ENCODE results near the gene PSME2.

DNA sequence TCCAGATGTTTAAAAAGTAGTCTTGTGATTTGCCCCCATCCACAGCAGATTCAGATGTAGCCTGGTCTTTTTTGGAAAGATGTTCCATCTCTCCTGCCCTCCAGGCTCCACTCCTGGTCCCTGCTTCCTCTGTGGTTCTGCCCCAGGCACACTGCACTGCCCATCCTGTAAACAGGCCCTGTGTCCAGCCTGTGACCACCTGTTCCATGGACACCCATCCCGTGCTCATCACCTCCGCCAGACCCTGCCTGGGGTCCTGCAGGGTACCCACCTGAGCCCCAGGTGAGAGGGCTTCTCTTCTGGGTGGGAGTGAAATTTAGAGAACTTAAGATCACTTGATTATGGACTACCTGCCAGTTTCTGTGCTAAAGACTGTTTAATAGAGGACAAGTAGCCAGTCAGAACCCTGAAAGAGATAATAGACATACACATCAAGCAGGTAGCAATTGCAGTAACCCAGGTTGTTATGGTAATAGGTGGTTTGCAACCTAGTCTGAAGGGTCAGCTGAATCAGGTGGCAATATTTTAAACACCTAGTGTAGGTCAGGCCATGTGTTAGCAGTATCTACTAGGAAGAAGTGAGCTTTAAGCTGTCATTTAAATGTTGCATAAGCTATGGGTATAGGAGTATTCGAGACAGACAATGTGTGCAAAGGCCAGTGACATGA lies 3.0 kb upstream of the PSME2 start:
- TF ChIP-seq, protein P1, sequence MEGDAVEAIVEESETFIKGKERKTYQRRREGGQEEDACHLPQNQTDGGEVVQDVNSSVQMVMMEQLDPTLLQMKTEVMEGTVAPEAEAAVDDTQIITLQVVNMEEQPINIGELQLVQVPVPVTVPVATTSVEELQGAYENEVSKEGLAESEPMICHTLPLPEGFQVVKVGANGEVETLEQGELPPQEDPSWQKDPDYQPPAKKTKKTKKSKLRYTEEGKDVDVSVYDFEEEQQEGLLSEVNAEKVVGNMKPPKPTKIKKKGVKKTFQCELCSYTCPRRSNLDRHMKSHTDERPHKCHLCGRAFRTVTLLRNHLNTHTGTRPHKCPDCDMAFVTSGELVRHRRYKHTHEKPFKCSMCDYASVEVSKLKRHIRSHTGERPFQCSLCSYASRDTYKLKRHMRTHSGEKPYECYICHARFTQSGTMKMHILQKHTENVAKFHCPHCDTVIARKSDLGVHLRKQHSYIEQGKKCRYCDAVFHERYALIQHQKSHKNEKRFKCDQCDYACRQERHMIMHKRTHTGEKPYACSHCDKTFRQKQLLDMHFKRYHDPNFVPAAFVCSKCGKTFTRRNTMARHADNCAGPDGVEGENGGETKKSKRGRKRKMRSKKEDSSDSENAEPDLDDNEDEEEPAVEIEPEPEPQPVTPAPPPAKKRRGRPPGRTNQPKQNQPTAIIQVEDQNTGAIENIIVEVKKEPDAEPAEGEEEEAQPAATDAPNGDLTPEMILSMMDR (conservative IDR thresholded peaks at IDR 0.05; ENCODE audit: low read depth in 2 of 2), result no peak
- TF ChIP-seq POLR2AphosphoS5 (IDR thresholded peaks at IDR 0.05; ENCODE audit: low read depth), result no peak
- no peak for TF ChIP-seq EZH2 (IDR thresholded peaks at IDR 0.05; ENCODE audit: low read depth, unreplicated experiment)
- TF ChIP-seq, protein P2, sequence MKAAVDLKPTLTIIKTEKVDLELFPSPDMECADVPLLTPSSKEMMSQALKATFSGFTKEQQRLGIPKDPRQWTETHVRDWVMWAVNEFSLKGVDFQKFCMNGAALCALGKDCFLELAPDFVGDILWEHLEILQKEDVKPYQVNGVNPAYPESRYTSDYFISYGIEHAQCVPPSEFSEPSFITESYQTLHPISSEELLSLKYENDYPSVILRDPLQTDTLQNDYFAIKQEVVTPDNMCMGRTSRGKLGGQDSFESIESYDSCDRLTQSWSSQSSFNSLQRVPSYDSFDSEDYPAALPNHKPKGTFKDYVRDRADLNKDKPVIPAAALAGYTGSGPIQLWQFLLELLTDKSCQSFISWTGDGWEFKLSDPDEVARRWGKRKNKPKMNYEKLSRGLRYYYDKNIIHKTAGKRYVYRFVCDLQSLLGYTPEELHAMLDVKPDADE (IDR thresholded peaks at IDR 0.05), result no peak
- no peak for TF ChIP-seq JUNB (IDR thresholded peaks at IDR 0.05; ENCODE audit: unreplicated experiment)
- TF ChIP-seq EZH2phosphoT487 (IDR thresholded peaks at IDR 0.05; ENCODE audit: unreplicated experiment), result no peak
- no peak for TF ChIP-seq NANOG (IDR thresholded peaks at IDR 0.05; ENCODE audit: borderline replicate concordance)
- TF ChIP-seq, protein P3, sequence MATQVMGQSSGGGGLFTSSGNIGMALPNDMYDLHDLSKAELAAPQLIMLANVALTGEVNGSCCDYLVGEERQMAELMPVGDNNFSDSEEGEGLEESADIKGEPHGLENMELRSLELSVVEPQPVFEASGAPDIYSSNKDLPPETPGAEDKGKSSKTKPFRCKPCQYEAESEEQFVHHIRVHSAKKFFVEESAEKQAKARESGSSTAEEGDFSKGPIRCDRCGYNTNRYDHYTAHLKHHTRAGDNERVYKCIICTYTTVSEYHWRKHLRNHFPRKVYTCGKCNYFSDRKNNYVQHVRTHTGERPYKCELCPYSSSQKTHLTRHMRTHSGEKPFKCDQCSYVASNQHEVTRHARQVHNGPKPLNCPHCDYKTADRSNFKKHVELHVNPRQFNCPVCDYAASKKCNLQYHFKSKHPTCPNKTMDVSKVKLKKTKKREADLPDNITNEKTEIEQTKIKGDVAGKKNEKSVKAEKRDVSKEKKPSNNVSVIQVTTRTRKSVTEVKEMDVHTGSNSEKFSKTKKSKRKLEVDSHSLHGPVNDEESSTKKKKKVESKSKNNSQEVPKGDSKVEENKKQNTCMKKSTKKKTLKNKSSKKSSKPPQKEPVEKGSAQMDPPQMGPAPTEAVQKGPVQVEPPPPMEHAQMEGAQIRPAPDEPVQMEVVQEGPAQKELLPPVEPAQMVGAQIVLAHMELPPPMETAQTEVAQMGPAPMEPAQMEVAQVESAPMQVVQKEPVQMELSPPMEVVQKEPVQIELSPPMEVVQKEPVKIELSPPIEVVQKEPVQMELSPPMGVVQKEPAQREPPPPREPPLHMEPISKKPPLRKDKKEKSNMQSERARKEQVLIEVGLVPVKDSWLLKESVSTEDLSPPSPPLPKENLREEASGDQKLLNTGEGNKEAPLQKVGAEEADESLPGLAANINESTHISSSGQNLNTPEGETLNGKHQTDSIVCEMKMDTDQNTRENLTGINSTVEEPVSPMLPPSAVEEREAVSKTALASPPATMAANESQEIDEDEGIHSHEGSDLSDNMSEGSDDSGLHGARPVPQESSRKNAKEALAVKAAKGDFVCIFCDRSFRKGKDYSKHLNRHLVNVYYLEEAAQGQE (IDR thresholded peaks at IDR 0.05; ENCODE audit: unreplicated experiment), result no peak
- TF ChIP-seq STAT1 (IDR thresholded peaks at IDR 0.05; ENCODE audit: unreplicated experiment), result no peak
- TF ChIP-seq, protein P4, sequence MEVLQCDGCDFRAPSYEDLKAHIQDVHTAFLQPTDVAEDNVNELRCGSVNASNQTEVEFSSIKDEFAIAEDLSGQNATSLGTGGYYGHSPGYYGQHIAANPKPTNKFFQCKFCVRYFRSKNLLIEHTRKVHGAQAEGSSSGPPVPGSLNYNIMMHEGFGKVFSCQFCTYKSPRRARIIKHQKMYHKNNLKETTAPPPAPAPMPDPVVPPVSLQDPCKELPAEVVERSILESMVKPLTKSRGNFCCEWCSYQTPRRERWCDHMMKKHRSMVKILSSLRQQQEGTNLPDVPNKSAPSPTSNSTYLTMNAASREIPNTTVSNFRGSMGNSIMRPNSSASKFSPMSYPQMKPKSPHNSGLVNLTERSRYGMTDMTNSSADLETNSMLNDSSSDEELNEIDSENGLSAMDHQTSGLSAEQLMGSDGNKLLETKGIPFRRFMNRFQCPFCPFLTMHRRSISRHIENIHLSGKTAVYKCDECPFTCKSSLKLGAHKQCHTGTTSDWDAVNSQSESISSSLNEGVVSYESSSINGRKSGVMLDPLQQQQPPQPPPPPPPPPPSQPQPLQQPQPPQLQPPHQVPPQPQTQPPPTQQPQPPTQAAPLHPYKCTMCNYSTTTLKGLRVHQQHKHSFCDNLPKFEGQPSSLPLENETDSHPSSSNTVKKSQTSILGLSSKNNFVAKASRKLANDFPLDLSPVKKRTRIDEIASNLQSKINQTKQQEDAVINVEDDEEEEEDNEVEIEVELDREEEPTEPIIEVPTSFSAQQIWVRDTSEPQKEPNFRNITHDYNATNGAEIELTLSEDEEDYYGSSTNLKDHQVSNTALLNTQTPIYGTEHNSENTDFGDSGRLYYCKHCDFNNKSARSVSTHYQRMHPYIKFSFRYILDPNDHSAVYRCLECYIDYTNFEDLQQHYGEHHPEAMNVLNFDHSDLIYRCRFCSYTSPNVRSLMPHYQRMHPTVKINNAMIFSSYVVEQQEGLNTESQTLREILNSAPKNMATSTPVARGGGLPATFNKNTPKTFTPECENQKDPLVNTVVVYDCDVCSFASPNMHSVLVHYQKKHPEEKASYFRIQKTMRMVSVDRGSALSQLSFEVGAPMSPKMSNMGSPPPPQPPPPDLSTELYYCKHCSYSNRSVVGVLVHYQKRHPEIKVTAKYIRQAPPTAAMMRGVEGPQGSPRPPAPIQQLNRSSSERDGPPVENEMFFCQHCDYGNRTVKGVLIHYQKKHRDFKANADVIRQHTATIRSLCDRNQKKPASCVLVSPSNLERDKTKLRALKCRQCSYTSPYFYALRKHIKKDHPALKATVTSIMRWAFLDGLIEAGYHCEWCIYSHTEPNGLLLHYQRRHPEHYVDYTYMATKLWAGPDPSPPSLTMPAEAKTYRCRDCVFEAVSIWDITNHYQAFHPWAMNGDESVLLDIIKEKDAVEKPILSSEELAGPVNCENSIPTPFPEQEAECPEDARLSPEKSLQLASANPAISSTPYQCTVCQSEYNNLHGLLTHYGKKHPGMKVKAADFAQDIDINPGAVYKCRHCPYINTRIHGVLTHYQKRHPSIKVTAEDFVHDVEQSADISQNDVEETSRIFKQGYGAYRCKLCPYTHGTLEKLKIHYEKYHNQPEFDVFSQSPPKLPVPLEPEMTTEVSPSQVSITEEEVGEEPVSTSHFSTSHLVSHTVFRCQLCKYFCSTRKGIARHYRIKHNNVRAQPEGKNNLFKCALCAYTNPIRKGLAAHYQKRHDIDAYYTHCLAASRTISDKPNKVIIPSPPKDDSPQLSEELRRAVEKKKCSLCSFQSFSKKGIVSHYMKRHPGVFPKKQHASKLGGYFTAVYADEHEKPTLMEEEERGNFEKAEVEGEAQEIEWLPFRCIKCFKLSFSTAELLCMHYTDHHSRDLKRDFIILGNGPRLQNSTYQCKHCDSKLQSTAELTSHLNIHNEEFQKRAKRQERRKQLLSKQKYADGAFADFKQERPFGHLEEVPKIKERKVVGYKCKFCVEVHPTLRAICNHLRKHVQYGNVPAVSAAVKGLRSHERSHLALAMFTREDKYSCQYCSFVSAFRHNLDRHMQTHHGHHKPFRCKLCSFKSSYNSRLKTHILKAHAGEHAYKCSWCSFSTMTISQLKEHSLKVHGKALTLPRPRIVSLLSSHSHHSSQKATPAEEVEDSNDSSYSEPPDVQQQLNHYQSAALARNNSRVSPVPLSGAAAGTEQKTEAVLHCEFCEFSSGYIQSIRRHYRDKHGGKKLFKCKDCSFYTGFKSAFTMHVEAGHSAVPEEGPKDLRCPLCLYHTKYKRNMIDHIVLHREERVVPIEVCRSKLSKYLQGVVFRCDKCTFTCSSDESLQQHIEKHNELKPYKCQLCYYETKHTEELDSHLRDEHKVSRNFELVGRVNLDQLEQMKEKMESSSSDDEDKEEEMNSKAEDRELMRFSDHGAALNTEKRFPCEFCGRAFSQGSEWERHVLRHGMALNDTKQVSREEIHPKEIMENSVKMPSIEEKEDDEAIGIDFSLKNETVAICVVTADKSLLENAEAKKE (CRISPR knock-in tag; IDR thresholded peaks at IDR 0.05), result no peak
